CD14-positive monocyte (primary cell): ENCODE measurements around the gene TFEB. TPM values are rescaled to one million over a fixed set of nuclear protein-coding genes. Genes with fewer than 3 reads are reported as not detected.

Experiments used
- DNase-seq, 3 donors: peaks; one replicate each; pipeline ENCODE4 v3.0.0-alpha.2; 2011 to 2022
- H2AFZ ChIP-seq: 2 replicates; pipeline ENCODE4 v1.6.0; 2012; ENCODE audit warnings: mild to moderate bottlenecking, low read depth, low read length, inconsistent platforms; ENCODE audit not compliant: insufficient read depth, poor library complexity, severe bottlenecking
- H3K27ac ChIP-seq, 2 donors: 1 replicate in 1 of 2; 2 replicates in 1 of 2; pipeline ENCODE4 v1.5.1; 2012 to 2013; ENCODE audit warnings: low read length in 2 of 2, control low read depth in 1 of 2, inconsistent platforms in 1 of 2, low read depth in 1 of 2, mild to moderate bottlenecking in 1 of 2
- H3K27me3 ChIP-seq, 2 donors: one replicate each; pipeline versions ENCODE4 v1.6.0 to v1.6.1; 2011 to 2013; ENCODE audit warnings: low read length in 2 of 2; ENCODE audit not compliant: control insufficient read depth in 2 of 2, insufficient read depth in 2 of 2
- H3K36me3 ChIP-seq, 2 donors: replicated peaks in 1 of 2; 1 replicate in 1 of 2; 2 replicates in 1 of 2; pipeline versions ENCODE4 v1.5.1 to v1.6.1; 2012 to 2013; ENCODE audit warnings: low read length in 2 of 2, control low read depth in 1 of 2, inconsistent platforms in 1 of 2, mild to moderate bottlenecking in 1 of 2; ENCODE audit not compliant: insufficient read depth in 2 of 2, control insufficient read depth in 1 of 2
- H3K4me1 ChIP-seq, 2 donors: 1 replicate in 1 of 2; 2 replicates in 1 of 2; pipeline versions ENCODE4 v1.5.1 to v1.6.1; 2012 to 2013; ENCODE audit warnings: low read length in 2 of 2, control low read depth in 1 of 2, inconsistent platforms in 1 of 2, mild to moderate bottlenecking in 1 of 2, moderate library complexity in 1 of 2; ENCODE audit not compliant: insufficient read depth in 2 of 2, control insufficient read depth in 1 of 2
- H3K4me2 ChIP-seq: replicated peaks from 2 replicates; pipeline ENCODE3; 2012; ENCODE audit warnings: low read length, moderate library complexity, mild to moderate bottlenecking; ENCODE audit not compliant: poor library complexity, severe bottlenecking; ENCODE audit errors: extremely low read depth
- H3K4me3 ChIP-seq, 3 experiments: fragments of 200-600 bp in 1 of 3; sonication (generic) in 1 of 3; replicated peaks in 1 of 3; 1 replicate in 2 of 3; 2 replicates in 1 of 3; pipeline ENCODE4 v1.5.1; 2011 to 2013; ENCODE audit warnings: low read length in 3 of 3, mild to moderate bottlenecking in 3 of 3, control low read depth in 2 of 3, low read depth in 2 of 3, inconsistent platforms in 1 of 3, moderate library complexity in 1 of 3
- H3K79me2 ChIP-seq: 2 replicates; pipeline ENCODE4 v1.6.0; 2012; ENCODE audit warnings: mild to moderate bottlenecking, control low read depth, inconsistent platforms, low read length, moderate library complexity; ENCODE audit not compliant: insufficient read depth
- H3K9ac ChIP-seq: 2 replicates; pipeline ENCODE4 v1.6.0; 2017; ENCODE audit warnings: low read length, mild to moderate bottlenecking; ENCODE audit not compliant: insufficient read depth, poor library complexity, severe bottlenecking
- H3K9me3 ChIP-seq, 2 donors: replicated peaks in 1 of 2; 1 replicate in 1 of 2; 2 replicates in 1 of 2; pipeline versions ENCODE4 v1.5.1 to v1.6.1; 2012 to 2013; ENCODE audit warnings: low read length in 2 of 2, control low read depth in 1 of 2; ENCODE audit not compliant: control insufficient read depth in 1 of 2, insufficient read depth in 1 of 2
- H4K20me1 ChIP-seq: 2 replicates; pipeline ENCODE4 v1.6.0; 2012; ENCODE audit warnings: mild to moderate bottlenecking, low read length, control low read depth, moderate library complexity; ENCODE audit not compliant: insufficient read depth
- H3K27ac Mint-ChIP-seq, 7 donors: one replicate each; pipeline ENCODE4 v1.8.0; 2020; ENCODE audit warnings: mild to moderate bottlenecking in 7 of 7, mixed read lengths in 7 of 7, moderate library complexity in 6 of 7, inconsistent platforms in 2 of 7
- H3K27me3 Mint-ChIP-seq, 3 donors: one replicate each; pipeline ENCODE4 v1.8.0; 2021 to 2022; ENCODE audit warnings: low read depth in 3 of 3, mild to moderate bottlenecking in 3 of 3, mixed read lengths in 3 of 3, moderate library complexity in 3 of 3, inconsistent platforms in 1 of 3
- H3K36me3 Mint-ChIP-seq, 2 donors: one replicate each; pipeline ENCODE4 v1.8.0; 2020; ENCODE audit warnings: mixed read lengths in 2 of 2, inconsistent platforms in 1 of 2, mild to moderate bottlenecking in 1 of 2
- H3K4me1 Mint-ChIP-seq: one replicate; pipeline ENCODE4 v1.8.0; 2020; ENCODE audit warnings: mild to moderate bottlenecking, mixed read lengths
- H3K4me3 Mint-ChIP-seq, 2 donors: one replicate each; pipeline ENCODE4 v1.8.0; 2020; ENCODE audit warnings: mild to moderate bottlenecking in 2 of 2, mixed read lengths in 2 of 2, moderate library complexity in 1 of 2
- H3K9me3 Mint-ChIP-seq, 7 donors: one replicate each; pipeline ENCODE4 v1.8.0; 2020 to 2022; ENCODE audit warnings: mixed read lengths in 7 of 7, mild to moderate bottlenecking in 6 of 7, moderate library complexity in 6 of 7, inconsistent platforms in 2 of 7
- WGBS: methylation state at CpG from one replicate; pipeline ENCODE4 v1.1.5; 2013; ENCODE audit warnings: missing lambda C conversion rate; ENCODE audit not compliant: insufficient coverage; 5-methylcytosine and 5-hydroxymethylcytosine counted together
- intact Hi-C, 2 donors: fragments of 100-400 bp; cut with micrococcal nuclease; formaldehyde crosslinking; loops; one replicate each; pipeline versions ENCODE4 v1.15.0 to v1.15.1; 2023
- polyA plus RNA-seq, 3 donors: library from polyadenylated mRNA; depleted of rRNA in 1 of 3; unstranded in 2 of 3; stranded (reverse) in 1 of 3; fragments of 300-500 nt in 2 of 3; fragments of >200 nt in 1 of 3; fragmentation: Illumina TruSeq in 2 of 3; gene quantifications; 1 replicate in 2 of 3; 2 replicates in 1 of 3; pipeline ENCODE4 v1.2.3, GENCODE V29; 2012 to 2021
- TF ChIP-seq, protein P1 (sequence below): fragments of 200-600 bp; IDR thresholded peaks from one replicate; pipeline ENCODE4 v1.8.0; 2022; ENCODE audit warnings: antibody characterized with exemption, mild to moderate bottlenecking

The TFEB gene
- polyA plus RNA-seq, 3 donors = 42.6 to 60.0 (median 55.0) TPM

DNA sequence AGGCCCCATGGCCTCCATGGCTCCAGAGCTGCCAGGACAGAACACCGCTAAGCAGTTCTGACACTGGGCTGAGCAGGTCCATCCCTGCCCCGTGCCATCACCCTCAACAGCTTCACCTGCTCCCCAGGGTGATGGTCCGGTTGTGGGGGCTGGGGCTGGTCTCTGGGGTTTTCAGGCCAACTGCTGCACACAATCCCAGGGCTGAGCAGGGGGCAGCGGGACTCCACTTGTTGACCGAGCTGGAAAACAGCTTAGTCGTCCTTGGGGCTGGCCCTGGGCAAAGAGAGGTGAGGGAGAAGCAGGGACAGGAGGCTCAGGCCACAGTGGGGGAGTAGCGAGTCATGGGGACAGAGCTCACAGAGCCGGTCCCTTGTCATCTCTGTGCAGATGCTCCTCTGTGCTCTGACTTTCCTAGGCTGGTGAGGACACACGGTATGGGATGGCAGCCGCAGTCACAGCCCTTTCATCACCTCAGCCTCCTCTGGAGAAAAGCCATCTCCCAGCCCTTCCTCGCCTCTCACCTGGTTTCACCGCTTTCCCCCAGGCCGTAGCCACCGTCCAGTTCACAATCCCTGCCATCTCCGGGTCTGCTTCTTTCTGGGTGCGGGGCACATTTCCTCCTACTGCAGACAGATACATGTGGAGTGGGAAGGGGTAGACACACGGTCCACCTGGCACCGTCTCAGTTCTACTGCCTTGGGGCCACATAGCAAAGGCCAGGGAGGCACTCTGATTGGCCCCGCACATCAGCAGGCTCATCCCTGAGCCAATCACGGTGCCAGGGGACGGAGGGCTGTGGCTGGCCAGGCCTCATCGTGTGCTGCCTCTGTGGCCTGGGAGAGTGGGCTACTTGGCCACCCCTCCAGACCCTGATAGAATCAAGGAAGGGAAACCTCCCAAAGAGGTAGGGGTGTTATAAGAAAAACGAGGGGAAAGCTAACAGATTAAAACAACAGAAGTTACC lies 78.0 kb downstream of the TFEB start:
- no peak for DNase-seq
- H3K4me3 ChIP-seq = no peak overlapping the region
- no peaks in the 10 kb centered on the region for H4K20me1 ChIP-seq
- H3K9me3 Mint-ChIP-seq = no peaks in the 10 kb centered on the region
- H3K4me3 Mint-ChIP-seq = no peak overlapping the region
- H2AFZ ChIP-seq = no peak overlapping the region
- no peak overlapping the region for H3K4me2 ChIP-seq
- H3K9ac ChIP-seq = no peak overlapping the region
- peaks cover 8 to 34% (median 14%) of the 10 kb centered on the region in 3 donors for H3K27me3 Mint-ChIP-seq
- TF ChIP-seq, protein P1, sequence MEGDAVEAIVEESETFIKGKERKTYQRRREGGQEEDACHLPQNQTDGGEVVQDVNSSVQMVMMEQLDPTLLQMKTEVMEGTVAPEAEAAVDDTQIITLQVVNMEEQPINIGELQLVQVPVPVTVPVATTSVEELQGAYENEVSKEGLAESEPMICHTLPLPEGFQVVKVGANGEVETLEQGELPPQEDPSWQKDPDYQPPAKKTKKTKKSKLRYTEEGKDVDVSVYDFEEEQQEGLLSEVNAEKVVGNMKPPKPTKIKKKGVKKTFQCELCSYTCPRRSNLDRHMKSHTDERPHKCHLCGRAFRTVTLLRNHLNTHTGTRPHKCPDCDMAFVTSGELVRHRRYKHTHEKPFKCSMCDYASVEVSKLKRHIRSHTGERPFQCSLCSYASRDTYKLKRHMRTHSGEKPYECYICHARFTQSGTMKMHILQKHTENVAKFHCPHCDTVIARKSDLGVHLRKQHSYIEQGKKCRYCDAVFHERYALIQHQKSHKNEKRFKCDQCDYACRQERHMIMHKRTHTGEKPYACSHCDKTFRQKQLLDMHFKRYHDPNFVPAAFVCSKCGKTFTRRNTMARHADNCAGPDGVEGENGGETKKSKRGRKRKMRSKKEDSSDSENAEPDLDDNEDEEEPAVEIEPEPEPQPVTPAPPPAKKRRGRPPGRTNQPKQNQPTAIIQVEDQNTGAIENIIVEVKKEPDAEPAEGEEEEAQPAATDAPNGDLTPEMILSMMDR = no peak
- peaks cover 3% of the 10 kb centered on the region for H3K4me1 Mint-ChIP-seq
- no peak overlapping the region for H3K27ac ChIP-seq
- H3K4me1 ChIP-seq = no peaks in the 10 kb centered on the region
- H3K27me3 ChIP-seq = peaks cover 0 to 4% of the 10 kb centered on the region in 2 donors
- H3K36me3 Mint-ChIP-seq = no peaks in the 10 kb centered on the region
- H3K27ac Mint-ChIP-seq = peak overlapping the region in 1 of 7 donors; percentile 0
- no peaks in the 10 kb centered on the region for H3K36me3 ChIP-seq
- WGBS = 79% methylated on average over 9 of the region's 23 CpGs
- intact Hi-C loops = no loop called here
- no peaks in the 10 kb centered on the region for H3K9me3 ChIP-seq
- H3K79me2 ChIP-seq = no peaks in the 10 kb centered on the region

DNA sequence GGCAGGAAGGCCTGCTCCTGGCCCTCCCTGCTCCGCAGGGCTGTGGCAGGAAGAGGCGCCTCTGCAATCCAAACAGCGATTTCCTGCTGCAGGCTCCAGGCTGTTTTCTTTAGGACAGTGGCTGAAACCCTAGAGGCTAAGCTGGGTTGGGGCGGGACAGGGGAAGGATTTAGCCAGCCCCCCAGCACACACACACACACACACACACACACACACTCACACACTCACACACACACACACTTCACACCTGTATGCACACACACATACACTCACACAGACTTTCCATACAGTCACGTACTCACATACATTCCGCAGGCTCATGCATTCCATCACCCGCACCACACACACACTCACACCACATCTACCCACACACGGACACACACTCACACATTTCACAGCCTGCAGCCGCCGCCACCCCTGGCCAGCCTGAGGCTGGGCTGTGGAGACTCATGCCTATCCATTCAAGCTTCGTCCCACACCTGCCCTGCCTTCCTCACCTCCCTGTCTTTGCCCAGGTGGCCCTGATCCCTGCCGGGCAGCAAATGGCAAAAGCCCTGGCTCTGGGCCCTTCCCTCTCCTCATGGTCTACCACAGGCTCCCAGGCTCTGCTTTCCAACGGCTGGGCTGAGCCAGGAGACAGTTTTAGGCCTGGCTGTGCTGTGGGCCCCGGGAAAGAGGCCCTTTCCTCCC lies 79.3 kb downstream of the TFEB start:
- H3K9me3 ChIP-seq = no peaks in the 10 kb centered on the region
- Mint-ChIP-seq H3K4me1 (peaks cover 3% of the 10 kb centered on the region), H3K4me3 (no peak overlapping the region), H3K9me3 (no peaks in the 10 kb centered on the region), H3K27me3 (peaks cover 5 to 26% (median 12%) of the 10 kb centered on the region in 3 donors), H3K27ac (peak overlapping the region in 2 of 7 donors; percentile 5 to 58), H3K36me3 (no peaks in the 10 kb centered on the region)
- H3K4me1 ChIP-seq = no peaks in the 10 kb centered on the region
- no peak for DNase-seq
- H3K27me3 ChIP-seq = peaks cover 0 to 4% of the 10 kb centered on the region in 2 donors
- TF ChIP-seq, protein P1 = no peak
- no peaks in the 10 kb centered on the region for H4K20me1 ChIP-seq
- no peaks in the 10 kb centered on the region for H3K36me3 ChIP-seq
- no peak overlapping the region for H3K4me3 ChIP-seq
- H3K9ac ChIP-seq = no peak overlapping the region
- H3K27ac ChIP-seq = no peak overlapping the region
- H3K4me2 ChIP-seq = no peak overlapping the region
- no peaks in the 10 kb centered on the region for H3K79me2 ChIP-seq
- WGBS = 50% methylated on average over 11 of the region's 14 CpGs
- intact Hi-C loops = no loop called here
- no peak overlapping the region for H2AFZ ChIP-seq
